GM23338 (cell line): ENCODE measurements around the gene CASP3. TPM values are rescaled to one million over a fixed set of nuclear protein-coding genes. Genes with fewer than 3 reads are reported as not detected.
"Not testable (repeated sequence)": the region's sequence is repeated elsewhere in the genome, so short reads cannot be mapped to it uniquely, and the experiment has no call there.

Experiments used
- ATAC-seq: fragments of 200-7000 bp; cut with Tn5 transposase; 3 replicates; pipeline ENCODE4 v1.9.1; 2020
- DNase-seq: peaks from one replicate; pipeline ENCODE4 v3.0.0-alpha.2; 2015; ENCODE audit warnings: low spot score
- H2AFZ ChIP-seq: fragments of 200-600 bp; sonication (generic); 2 replicates; pipeline ENCODE4 v1.8.0; 2016; ENCODE audit warnings: antibody characterized with exemption, mild to moderate bottlenecking, moderate library complexity
- H3F3A ChIP-seq: fragments of 200-600 bp; sonication (generic); replicated peaks from 2 replicates; pipeline ENCODE4 v1.8.0; 2017; ENCODE audit warnings: antibody characterized with exemption, mixed run types, low read depth
- H3K27ac ChIP-seq: fragments of 200-600 bp; sonication (generic); 2 replicates; pipeline ENCODE4 v1.6.1; 2016; ENCODE audit warnings: low read depth
- H3K27me3 ChIP-seq: fragments of 200-600 bp; sonication (generic); 2 replicates; pipeline ENCODE4 v1.8.0; 2016; ENCODE audit warnings: mild to moderate bottlenecking, mixed run types, moderate library complexity; ENCODE audit not compliant: insufficient read depth
- H3K36me3 ChIP-seq: fragments of 200-600 bp; sonication (generic); 2 replicates; pipeline ENCODE4 v1.8.0; 2016; ENCODE audit warnings: mild to moderate bottlenecking; ENCODE audit not compliant: insufficient read depth
- H3K4me1 ChIP-seq: fragments of 200-600 bp; sonication (generic); 2 replicates; pipeline ENCODE4 v1.8.0; 2016; ENCODE audit warnings: mild to moderate bottlenecking, moderate library complexity; ENCODE audit not compliant: insufficient read depth
- H3K4me2 ChIP-seq: fragments of 200-600 bp; sonication (generic); 2 replicates; pipeline ENCODE4 v1.7.1; 2017; ENCODE audit warnings: mixed run types
- H3K4me3 ChIP-seq: fragments of 200-600 bp; sonication (generic); 2 replicates; pipeline ENCODE4 v1.6.1; 2016; ENCODE audit warnings: mixed run types
- H3K79me2 ChIP-seq: fragments of 200-600 bp; sonication (generic); replicated peaks from 2 replicates; pipeline ENCODE4 v1.8.0; 2017; ENCODE audit warnings: mild to moderate bottlenecking; ENCODE audit not compliant: insufficient read depth
- H3K9me2 ChIP-seq: fragments of 200-600 bp; sonication (generic); 2 replicates; pipeline ENCODE4 v1.8.0; 2017; ENCODE audit not compliant: insufficient read depth
- H4K20me1 ChIP-seq: fragments of 200-600 bp; sonication (generic); replicated peaks from 2 replicates; pipeline ENCODE4 v1.8.0; 2017; ENCODE audit warnings: mild to moderate bottlenecking; ENCODE audit not compliant: insufficient read depth
- H3K27ac Mint-ChIP-seq: 2 replicates; pipeline ENCODE4 v1.8.0; 2020; ENCODE audit warnings: inconsistent platforms, mild to moderate bottlenecking, moderate library complexity, mixed read lengths
- H3K27me3 Mint-ChIP-seq: 3 replicates; pipeline ENCODE4 v1.8.0; 2022; ENCODE audit warnings: low read depth, mild to moderate bottlenecking, moderate library complexity, mixed read lengths, inconsistent platforms; ENCODE audit not compliant: insufficient read depth, poor library complexity
- H3K36me3 Mint-ChIP-seq: 3 replicates; pipeline ENCODE4 v1.8.0; 2021; ENCODE audit warnings: low read depth, mild to moderate bottlenecking, inconsistent platforms, moderate library complexity, mixed read lengths
- H3K4me1 Mint-ChIP-seq: 3 replicates; pipeline ENCODE4 v1.8.0; 2020; ENCODE audit warnings: mild to moderate bottlenecking, inconsistent platforms, mixed read lengths
- H3K4me3 Mint-ChIP-seq: 3 replicates; pipeline ENCODE4 v1.8.0; 2021; ENCODE audit warnings: moderate library complexity, mild to moderate bottlenecking, inconsistent platforms, mixed read lengths
- H3K9me3 Mint-ChIP-seq: 3 replicates; pipeline ENCODE4 v1.8.0; 2020; ENCODE audit warnings: moderate library complexity, mild to moderate bottlenecking, inconsistent platforms, mixed read lengths
- CREB1 ChIP-seq: fragments of 250-450 bp; sonication (Bioruptor Pico); IDR thresholded peaks from 2 replicates; pipeline ENCODE4 v1.5.0; 2020; ENCODE audit warnings: low read depth, mild to moderate bottlenecking, moderate library complexity
- ETS1 ChIP-seq: IDR thresholded peaks from 2 replicates; pipeline ENCODE4 v1.6.1; 2016; ENCODE audit warnings: antibody characterized with exemption
- EZH2 ChIP-seq: fragments of 200-600 bp; sonication (generic); IDR thresholded peaks from one replicate; pipeline ENCODE4 v1.8.0; 2017; ENCODE audit warnings: antibody characterized with exemption, mild to moderate bottlenecking, low read depth; ENCODE audit not compliant: unreplicated experiment
- EZH2phosphoT487 ChIP-seq: fragments of 200-600 bp; sonication (generic); IDR thresholded peaks from one replicate; pipeline ENCODE4 v1.8.1; 2018; ENCODE audit warnings: antibody characterized with exemption; ENCODE audit not compliant: unreplicated experiment
- JUNB ChIP-seq: IDR thresholded peaks from one replicate; pipeline ENCODE4 v1.6.1; 2016; ENCODE audit warnings: antibody characterized with exemption; ENCODE audit not compliant: unreplicated experiment
- NANOG ChIP-seq: IDR thresholded peaks from 2 replicates; pipeline ENCODE4 v1.6.1; 2016; ENCODE audit warnings: antibody characterized with exemption, borderline replicate concordance
- POLR2AphosphoS5 ChIP-seq: IDR thresholded peaks from 2 replicates; pipeline ENCODE4 v1.6.1; 2016; ENCODE audit warnings: antibody characterized with exemption, low read depth
- ZNF331 ChIP-seq: fragments of 250-450 bp; sonication (Bioruptor Pico); IDR thresholded peaks from 2 replicates; pipeline ENCODE4 v1.5.0; 2020; ENCODE audit warnings: low read depth, mild to moderate bottlenecking, moderate library complexity
- polyA plus RNA-seq: library from polyadenylated mRNA; unstranded; fragments of >200 nt; fragmentation: Nextera tagmentation; extraction: Ambion mirVana; gene quantifications from 2 replicates; pipeline ENCODE4 v1.2.1, GENCODE V29; 2016
- total RNA-seq: library from RNA; depleted of rRNA; stranded (reverse); fragments of >200 nt; shearing (Covaris generic); gene quantifications from 2 replicates; pipeline ENCODE4 v1.2.3, GENCODE V29; 2014
- TF ChIP-seq, protein P1 (sequence below): IDR thresholded peaks from one replicate; pipeline ENCODE4 v1.6.1; 2018; ENCODE audit warnings: antibody characterized with exemption; ENCODE audit not compliant: unreplicated experiment
- TF ChIP-seq, protein P2 (sequence below), 2 experiments: fragments of 200-600 bp in 1 of 2; sonication (generic) in 1 of 2; conservative IDR thresholded peaks; 2 replicates each; pipeline versions ENCODE4 v1.5.1 to v1.6.1; 2016 to 2017; ENCODE audit warnings: antibody characterized with exemption in 2 of 2, low read depth in 2 of 2, mild to moderate bottlenecking in 2 of 2, moderate library complexity in 1 of 2

Gene CASP3
- total and polyA plus RNA-seq, 2 experiments from 2014 or later: 50.5 to 84.4 TPM

GRCh38 chr4:184660978-184661377 is 11.7 kb upstream of the CASP3 start (continued):
- TF ChIP-seq, protein P1, sequence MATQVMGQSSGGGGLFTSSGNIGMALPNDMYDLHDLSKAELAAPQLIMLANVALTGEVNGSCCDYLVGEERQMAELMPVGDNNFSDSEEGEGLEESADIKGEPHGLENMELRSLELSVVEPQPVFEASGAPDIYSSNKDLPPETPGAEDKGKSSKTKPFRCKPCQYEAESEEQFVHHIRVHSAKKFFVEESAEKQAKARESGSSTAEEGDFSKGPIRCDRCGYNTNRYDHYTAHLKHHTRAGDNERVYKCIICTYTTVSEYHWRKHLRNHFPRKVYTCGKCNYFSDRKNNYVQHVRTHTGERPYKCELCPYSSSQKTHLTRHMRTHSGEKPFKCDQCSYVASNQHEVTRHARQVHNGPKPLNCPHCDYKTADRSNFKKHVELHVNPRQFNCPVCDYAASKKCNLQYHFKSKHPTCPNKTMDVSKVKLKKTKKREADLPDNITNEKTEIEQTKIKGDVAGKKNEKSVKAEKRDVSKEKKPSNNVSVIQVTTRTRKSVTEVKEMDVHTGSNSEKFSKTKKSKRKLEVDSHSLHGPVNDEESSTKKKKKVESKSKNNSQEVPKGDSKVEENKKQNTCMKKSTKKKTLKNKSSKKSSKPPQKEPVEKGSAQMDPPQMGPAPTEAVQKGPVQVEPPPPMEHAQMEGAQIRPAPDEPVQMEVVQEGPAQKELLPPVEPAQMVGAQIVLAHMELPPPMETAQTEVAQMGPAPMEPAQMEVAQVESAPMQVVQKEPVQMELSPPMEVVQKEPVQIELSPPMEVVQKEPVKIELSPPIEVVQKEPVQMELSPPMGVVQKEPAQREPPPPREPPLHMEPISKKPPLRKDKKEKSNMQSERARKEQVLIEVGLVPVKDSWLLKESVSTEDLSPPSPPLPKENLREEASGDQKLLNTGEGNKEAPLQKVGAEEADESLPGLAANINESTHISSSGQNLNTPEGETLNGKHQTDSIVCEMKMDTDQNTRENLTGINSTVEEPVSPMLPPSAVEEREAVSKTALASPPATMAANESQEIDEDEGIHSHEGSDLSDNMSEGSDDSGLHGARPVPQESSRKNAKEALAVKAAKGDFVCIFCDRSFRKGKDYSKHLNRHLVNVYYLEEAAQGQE: no peak
- TF ChIP-seq NANOG: no peak
- no peak for TF ChIP-seq EZH2
- TF ChIP-seq ETS1: no peak
- TF ChIP-seq JUNB: no peak
- TF ChIP-seq, protein P2, sequence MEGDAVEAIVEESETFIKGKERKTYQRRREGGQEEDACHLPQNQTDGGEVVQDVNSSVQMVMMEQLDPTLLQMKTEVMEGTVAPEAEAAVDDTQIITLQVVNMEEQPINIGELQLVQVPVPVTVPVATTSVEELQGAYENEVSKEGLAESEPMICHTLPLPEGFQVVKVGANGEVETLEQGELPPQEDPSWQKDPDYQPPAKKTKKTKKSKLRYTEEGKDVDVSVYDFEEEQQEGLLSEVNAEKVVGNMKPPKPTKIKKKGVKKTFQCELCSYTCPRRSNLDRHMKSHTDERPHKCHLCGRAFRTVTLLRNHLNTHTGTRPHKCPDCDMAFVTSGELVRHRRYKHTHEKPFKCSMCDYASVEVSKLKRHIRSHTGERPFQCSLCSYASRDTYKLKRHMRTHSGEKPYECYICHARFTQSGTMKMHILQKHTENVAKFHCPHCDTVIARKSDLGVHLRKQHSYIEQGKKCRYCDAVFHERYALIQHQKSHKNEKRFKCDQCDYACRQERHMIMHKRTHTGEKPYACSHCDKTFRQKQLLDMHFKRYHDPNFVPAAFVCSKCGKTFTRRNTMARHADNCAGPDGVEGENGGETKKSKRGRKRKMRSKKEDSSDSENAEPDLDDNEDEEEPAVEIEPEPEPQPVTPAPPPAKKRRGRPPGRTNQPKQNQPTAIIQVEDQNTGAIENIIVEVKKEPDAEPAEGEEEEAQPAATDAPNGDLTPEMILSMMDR (conservative IDR thresholded peaks at IDR 0.05; ENCODE audit: low read depth in 2 of 2): no peak
- TF ChIP-seq ZNF331 (CRISPR knock-in tag): no peak
- no peak for TF ChIP-seq EZH2phosphoT487
- TF ChIP-seq POLR2AphosphoS5: no peak
- TF ChIP-seq CREB1 (CRISPR knock-in tag): no peak

DNA sequence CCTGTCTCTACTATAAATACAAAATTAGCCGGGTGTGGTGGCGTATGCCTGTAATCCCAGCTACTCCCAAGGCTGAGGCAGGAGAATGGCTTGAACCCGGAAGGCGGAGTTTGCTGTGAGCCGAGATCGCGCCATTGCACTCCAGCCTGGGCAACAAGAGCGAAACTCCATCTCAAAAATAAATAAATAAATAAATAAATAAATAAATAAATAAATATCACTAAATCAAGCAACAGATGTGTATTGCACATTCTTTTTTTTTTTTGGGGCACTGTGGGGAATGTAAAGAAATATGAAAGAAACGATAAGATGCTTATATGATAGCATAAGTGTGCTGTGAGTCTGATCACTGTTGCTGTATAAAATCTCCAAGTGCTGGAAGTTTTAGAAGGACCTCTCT is 8.6 kb upstream of the CASP3 start:
- H3F3A ChIP-seq: not testable (repeated sequence)

More for the DNA sequence above, 8.6 kb upstream of the CASP3 start:
- H3K27ac Mint-ChIP-seq, H3K79me2 ChIP-seq, ATAC-seq, H3K4me3 Mint-ChIP-seq, H3K27me3 Mint-ChIP-seq, H3K27me3 ChIP-seq, H4K20me1 ChIP-seq, H3K4me2 ChIP-seq, H3K36me3 ChIP-seq, H3K4me3 ChIP-seq, H2AFZ ChIP-seq, H3K9me2 ChIP-seq, H3K27ac ChIP-seq, DNase-seq, H3K36me3 Mint-ChIP-seq, H3K4me1 Mint-ChIP-seq, H3K9me3 Mint-ChIP-seq: not testable (repeated sequence)
- peaks cover 12% of the 10 kb centered on the region for H3K4me1 ChIP-seq
